HuH-7 (cell line): ENCODE measurements around the gene SCN1B.
"Not testable (repeated sequence)": the region's sequence is repeated elsewhere in the genome, so short reads cannot be mapped to it uniquely, and the experiment has no call there.

Source experiments
- DNase-seq: peaks from one replicate; pipeline ENCODE4 v3.0.0; 2011; ENCODE audit warnings: low spot score

SCN1B gene

DNA sequence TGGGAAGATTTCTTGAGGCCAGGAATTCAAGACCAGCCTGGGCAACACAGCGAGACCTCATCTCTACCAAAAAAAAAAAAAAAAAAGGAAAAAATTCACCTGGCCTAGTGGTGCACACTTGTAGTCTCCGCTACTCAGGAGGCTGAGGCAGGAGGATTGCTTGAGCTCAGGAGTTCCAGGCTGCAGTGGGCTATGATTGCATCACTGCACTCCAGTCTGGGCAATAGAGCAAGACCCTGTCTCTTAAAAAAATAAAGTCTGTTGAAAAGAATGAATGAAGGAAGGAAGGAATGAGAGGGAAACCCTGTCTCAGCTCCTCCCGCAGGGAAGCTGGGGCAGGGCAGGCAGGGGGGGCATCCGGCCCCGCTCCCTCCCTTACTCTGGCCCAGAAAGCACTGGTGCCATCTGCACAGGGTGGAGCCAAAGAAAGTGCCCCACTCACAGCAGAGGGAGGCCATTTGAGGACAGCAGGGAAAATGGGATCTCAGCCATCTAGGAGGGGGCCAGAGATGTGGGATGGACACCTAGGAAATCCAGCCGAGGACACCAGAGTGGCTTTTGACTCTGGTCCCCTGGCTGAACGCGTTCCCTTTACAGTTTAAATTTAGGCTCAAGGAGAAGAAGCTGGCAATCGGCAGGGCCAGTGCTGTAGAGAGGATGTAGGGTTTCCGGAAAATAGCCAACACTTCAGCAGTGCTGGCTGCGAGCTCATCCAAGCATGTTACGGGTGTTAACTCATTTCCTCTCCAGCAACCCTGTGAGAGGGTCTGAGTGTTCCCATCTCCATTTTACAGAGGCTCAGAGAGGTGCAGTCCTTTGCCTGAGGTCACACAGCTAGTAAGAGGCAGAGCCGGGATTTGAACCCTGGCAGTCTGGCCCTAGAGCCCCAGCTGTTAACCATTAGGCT lies 7.7 kb downstream of the SCN1B start:
- no peak for DNase-seq

DNA sequence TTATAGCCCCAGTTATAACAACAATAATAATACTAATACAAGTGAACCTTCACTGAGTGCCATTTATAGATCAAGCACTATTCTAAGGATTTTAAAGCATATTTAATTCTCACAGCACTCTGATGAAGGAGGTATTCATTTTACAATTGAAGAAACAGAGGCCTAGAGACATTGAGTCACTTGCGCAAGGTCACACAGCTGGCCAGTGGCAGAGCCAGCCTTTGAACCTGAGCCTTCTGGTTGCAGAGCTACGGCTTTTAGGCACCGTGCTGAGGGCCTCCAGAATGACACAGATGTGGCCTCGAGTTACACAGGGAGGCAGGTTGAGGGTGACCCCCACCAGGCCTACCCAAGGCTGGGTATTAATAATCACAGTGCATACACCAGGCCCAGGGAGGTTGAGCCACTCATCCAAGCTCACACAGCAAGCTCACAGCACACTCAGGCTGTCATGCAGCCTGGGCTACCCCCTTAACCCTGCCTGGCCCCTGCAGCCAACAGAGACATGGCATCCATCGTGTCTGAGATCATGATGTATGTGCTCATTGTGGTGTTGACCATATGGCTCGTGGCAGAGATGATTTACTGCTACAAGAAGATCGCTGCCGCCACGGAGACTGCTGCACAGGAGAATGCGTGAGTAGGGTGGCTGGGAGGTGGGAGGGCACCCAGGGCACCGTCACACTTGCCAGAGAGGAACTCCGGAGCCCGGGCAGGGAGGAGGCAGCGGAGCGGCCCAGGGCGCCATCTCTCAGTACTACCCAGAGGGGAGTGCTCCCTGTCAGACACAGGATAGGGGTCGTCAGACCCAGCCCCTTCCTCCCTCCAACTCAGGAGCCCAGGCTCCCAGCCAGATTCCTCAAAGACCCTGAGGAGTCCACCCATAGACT lies 8.6 kb downstream of the SCN1B start:
- no peak for DNase-seq

DNA sequence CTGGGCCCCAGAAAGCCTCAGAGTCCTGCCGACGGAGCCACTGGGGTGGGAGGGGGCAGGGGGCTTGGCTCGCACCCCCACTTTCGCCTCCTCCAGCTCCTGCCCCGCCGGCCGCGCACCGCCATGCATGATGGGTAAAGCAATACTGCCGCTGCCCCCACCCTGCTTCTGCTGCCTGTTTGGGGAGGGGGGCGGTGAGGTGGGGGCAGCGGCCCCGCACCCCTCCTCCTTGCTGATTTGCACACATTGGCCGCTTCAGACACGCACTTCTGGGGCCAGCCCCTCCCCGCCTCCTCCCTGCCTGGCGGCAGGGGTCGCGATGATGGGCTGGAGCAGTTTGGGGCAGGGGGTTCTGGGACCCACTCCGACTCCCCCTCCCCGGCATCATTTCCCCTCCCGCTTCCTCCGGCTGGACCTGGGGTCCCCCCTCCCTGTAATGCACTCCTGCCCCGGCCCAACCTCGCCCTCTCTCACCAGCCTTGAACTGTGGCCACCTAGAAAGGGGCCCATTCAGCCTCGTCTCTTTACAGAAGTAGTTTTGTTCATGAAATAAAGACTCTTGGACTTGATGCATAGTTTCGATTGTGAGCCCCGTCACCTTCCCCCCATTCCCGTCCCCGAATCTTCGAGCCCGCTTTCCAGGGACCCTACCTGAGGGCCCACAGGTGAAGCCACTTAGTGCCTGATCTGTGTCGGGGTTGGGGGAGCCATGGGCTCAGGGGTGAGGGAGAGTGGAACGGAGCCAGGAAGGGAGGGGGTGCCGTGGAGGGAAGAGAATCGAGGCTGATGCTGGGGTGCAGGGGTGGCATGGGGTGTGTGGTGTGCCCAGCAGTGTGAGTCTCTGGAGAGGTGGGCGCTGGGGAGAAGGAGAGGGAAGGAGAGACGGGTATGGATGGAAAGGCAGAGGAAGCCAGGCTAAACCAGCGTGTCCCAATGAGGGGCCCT lies 9.9 kb downstream of the SCN1B start:
- no peak for DNase-seq

DNA sequence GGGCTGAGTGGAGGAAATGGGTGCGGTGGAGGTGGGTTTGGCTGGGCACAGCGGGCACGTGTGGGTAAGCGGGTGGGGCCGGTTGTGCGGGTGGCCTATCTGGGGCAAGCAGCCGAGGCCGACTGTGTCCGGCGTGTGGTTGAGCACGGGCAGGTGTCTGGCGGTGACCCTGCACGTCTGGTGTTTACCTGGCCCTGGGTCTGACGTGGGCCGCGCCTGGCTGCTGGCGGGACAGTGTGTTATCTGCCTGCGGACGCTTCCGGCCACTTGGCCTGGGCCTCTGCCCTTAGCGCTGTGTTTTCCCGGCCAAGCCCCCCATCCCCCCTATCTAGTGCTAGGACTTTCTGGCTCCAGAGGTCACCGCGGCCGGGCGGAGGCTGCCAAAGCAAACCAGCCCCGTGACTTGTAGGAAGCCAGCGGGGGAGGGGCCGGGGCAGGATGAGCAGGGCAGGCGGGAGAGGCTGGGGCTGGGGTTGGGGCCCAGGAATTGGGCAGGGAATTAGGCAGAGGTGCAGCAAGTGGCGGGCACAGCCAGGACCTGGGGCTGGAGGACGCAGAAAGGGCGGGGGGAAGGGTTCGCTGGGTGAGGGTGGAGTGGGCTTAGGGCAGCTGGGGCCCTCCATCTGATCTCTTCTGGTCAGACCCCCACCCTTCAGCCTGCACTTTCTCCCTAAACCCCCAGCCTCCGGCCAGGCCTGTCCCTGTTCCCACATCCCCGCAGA lies 10.7 kb downstream of the SCN1B start:
- peak; percentile 94 for DNase-seq

DNA sequence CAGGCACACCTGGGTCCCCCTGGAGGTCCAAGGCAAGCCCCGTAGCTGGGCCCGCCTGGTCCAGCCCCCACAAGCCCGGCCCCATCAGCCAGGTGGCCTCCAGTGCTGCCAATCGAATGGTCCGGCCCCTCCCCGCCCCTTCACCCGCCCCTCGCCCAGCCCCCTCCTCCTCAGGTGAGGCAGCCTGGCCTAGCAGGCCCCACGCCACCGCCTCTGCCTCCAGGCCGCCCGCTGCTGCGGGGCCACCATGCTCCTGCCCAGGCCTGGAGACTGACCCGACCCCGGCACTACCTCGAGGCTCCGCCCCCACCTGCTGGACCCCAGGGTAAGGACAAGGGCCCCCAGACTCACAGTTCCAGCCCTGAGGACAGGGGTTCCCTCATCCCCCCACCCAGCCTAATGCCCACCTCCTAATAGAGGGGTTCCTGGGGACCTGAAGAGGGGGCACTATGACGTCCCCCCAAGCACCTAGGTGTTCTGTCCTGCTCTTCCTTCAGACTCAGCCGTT lies 11.3 kb downstream of the SCN1B start, which contains the start of gene HPN:
HPN (plus strand) TSS at position 174 of the 508 bp plus-strand sequence. CDS start 786 bp downstream, outside the sequence.
- DNase-seq = peak; percentile 89

DNA sequence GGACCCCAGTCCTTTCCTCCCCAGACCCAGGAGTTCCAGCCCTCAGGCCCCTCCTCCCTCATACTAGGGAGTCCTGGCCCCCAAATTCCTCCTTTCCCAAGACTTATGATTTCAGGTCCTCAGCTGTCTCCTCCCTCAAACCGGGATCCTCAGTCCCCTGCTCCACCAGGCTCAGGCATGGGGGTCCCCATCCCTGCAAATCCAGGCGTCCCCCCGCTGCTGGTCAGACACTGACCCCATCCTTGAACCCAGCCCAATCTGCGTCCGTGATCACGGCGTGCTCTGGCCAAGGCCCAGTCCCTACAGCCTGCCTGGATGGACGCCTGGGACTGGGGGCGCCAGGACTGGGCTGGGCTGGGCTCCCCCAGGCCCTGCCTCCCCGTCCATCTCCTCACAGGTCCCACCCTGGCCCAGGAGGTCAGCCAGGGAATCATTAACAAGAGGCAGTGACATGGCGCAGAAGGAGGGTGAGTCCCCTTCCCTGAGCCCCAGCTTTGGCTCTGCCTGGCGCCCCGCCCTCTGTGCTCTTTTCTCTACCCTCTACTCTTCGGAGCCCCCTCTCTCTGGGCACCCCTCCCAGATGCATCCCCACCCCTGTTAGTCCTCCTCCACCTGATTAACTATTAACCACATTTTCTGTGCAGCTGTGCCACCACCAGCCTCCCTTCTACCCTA lies 11.9 kb downstream of the SCN1B start:
- DNase-seq = peak; percentile 58

DNA sequence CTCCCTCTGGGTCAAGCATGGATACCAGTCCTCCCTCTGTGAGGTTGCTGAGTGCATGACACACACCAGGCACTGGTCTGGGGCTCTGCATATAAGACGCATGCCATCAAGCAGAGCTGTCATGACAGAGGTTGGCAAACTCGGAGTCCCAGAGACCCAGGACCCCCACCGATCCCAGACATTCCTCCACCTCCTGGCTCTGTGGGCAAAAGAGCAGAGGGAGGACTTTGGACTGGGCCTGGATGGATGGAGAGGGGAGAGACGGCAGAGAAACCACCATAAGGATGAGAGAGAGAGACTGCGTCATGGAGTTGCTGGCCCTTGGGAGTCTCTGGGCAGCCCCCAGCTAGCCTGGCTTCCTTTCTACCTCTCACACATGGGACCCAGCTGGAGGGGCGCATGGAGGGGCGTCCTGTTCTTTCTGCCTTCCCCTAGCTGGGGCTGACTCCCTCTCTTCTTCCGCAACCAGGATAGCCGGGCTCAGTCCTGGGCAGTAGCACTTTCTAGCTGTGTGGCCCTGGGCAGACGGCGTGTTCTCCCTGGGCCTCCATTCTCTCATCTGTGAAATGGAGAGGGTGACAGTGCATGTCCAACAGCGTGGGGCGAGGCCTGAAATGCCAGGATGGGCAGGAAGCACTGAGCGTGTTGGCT lies 12.8 kb downstream of the SCN1B start:
- no peak for DNase-seq

DNA sequence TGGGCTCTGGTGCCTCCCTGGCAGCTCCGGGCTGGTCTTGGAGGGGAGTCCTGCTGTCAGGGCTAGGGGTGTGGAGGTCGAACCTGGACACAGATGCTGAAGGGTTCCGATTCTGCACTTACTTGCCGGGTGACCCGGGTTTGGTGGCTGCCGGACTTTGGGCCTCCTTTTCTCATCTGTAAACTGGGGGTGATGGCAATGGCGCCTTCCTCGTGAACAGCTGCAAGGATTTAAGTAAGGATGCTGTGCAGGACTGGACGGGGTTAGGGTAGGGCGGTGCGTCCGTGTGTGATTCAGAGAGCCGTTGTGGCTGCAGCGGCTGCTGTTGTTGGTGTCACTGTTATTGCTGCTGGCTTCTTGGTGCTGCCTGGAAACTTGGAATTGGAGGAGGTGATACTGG lies 13.6 kb downstream of the SCN1B start:
- no peak for DNase-seq

DNA sequence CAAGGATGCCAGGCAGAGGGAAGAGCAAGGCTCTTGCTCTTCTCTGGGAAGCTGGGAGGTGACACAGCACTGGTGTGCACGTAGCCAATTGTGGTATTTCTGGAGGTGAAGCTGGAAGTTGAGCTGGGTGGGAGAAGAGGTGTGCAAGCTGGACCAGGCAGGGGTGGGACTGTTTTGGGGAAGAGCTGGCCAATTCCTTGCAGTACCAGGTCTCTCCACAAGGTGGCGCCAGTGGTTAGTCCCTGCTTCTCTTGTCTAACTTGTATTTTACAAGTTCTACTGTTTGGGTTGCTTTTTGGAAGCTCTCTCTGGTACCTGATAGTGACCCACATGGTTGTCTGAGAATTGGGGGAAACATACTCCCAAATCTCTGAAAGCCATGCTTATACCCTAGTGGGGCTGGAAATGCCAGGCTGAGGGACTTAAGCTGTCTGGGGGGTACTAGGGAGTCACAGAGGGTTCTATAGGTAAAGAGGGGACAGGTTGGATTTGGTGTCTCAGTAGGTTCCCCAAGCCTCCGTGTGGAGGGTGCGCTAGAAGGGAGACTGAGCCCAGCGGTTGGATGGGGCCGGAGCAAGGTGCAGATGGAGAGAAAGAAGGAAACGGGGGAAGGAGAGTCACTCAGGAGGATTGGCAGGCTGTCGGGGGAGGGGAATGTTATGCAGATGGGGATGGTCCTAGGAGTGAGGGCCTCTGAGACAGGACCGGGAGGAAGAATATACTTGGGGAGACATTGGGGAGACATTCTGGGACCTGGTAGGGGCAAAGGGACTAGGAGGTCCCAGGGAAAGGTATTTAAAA lies 14.2 kb downstream of the SCN1B start:
- DNase-seq = peak; percentile 84

DNA sequence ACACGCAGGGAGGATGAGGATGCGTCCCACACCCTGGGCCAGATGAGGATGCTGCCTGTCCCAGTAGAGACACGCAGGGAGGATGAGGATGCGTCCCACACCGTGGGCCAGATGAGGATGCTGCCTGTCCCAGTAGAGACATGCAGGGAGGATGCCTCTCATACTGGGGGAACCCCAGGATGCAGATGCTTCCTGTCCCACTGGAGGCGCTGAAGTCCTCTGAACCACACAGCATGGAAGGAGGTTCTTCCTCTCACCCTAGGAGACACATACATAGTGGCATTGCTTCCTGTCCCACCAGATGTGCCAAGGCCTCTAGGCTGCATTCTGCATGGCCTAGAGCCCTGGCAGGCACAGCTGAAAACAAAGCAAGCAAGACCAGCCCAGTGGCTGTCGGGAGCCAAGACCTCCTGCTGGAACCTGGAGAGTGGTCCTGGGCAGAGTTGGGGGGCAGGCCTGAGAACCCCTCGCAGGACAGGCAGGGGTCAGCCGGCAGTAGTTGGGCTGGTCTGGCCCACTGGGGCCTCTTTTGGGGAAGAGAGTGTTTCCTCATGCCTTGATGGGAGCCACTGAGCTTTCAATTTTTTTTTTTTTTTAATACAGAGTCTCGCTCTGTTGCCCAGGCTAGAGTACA lies 15.5 kb downstream of the SCN1B start:
- DNase-seq = peak; percentile 68

DNA sequence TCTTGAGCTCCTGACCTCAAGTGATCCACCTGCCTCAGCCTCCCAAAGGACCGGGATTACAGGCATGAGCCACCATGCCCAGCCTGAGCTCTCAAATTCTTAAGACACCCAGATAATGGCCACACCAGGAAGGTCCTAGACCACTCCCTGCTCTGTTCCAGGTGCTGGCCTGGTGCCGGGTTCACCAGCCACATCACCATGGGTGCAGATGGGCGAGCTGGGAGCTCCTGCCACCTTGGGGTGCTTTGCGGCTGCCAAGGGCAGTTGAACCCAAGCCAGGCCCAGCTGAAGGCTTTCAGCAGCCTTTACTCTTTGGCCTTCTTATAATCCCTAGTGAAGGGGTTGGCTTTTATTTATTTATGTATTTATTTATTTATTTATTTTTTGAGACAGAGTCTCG lies 16.2 kb downstream of the SCN1B start:
- no peak for DNase-seq

DNA sequence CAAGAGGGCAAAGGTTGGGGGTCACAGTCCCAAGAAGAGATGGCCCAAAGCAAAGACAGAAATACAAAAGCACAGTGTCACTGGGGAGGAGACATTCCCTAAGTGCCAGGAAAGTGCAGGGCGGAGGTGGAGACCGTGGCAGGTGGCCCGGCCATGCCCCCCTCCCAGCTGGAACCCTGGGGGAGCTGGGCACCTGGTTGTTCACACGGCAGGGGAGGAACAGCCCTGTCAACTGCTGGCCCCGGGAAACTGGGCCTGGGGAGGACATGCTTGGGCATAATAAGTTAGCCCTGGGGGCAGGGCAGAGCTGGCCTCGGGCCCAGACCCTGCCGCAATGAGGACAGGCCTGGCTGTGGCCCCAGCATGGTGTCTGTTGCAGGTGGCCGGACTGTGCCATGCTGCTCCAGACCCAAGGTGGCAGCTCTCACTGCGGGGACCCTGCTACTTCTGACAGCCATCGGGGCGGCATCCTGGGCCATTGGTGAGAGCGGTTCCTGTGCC lies 18.7 kb downstream of the SCN1B start:
- DNase-seq = no peak

DNA sequence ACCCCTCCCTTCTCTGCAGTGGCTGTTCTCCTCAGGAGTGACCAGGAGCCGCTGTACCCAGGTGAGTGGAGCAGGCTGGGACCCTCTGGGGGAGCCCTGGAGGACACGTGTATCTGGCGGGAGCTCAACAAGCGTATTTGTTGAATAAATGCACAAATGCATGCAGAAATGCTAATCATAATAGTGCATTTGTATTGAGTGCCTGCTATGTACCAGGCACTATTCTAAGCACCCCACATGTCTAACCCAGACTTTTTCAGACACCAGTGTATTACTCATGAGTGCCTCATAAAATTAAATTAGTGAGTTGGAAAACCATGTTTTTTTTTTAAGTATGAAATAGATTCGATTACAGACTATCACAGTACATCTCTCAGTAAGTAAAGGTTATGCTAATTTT lies 19.2 kb downstream of the SCN1B start:
- DNase-seq = no peak

DNA sequence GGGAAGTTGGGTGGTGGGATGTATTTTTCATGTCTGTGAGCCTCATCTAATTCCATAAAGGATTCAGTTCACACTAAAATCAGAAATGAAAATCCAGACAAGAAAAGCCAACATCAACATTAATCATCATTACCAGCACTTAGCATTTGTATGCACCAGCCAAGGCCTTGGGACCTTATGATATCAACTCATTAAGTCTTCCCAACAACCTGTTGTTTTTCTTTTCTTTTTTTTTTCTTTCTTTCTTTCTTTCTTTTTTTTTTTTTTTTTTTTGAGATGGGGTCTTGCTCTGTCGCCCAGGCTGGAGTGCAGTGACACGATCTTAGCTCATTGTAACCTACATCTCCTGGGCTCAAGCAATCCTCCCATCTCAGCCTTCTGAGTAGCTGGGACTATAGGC lies 20.4 kb downstream of the SCN1B start:
- DNase-seq = not testable (repeated sequence)

DNA sequence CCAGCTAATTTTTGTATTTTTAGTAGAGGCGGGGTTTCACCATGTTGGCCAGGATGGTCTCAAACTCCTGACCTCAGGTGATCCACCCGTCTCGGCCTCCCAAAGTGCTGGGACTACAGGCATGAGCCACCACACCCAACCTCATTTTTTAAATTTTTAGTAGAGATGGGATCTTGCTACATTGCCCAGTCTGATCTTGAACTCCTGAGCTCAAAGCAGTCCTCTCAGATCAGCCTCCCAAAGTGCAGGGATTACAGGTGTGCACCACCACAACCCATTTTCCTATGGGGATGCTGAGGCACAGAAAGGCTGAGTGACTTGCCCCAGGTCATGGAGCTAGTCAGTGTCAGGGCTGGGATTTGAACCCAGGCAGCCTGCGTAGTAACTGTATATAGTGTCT lies 21.0 kb downstream of the SCN1B start:
- not testable (repeated sequence) for DNase-seq

DNA sequence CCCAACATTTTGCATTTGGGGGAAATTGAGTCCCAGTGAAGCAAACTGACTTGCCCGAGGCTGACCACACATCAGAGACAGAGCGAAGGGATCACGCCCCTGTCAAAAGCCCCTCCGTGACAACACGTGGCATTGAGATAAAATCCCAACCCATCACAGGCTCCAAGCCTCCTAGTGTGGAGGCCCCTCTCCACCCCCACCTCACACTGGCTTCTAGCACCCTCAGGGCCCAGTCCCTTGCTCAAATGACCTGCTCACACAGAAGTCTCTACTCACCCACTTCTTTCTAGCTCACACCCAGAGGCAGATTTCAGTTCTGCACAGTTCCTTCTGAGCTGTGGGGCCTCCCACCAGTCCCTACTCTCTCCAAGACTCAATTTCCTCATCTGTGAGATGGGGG lies 21.5 kb downstream of the SCN1B start:
- no peak for DNase-seq

DNA sequence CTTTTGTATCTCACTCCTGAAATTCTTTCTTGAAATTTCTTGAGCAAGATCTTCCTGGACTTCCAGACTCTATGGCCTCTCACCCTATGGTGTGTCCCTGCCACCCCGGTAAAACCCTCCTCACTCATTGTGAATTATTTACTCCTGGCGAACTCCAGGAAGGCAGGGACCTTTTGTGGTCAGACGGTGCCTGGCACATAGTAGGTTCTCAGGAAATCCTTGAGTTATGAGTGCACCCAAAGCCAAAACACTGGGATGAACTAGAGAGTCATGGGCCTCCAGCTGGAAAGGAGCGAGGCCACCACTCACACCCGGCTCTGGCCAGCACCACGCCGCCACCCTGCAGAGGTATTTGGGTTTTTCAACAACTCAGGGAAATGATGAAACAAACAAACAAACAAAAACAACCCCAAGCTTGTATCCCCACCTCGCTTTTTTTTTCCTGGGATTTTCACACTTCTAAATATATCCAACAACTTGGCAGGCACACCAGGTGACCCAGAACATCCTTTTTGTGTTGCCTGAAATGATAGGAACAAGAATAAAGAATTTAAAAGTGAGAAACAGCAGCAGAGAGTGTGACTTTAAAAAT lies 22.4 kb downstream of the SCN1B start:
- no peak for DNase-seq
